ENCODE measurements around the gene MNT. TPM values are rescaled to one million over a fixed set of nuclear protein-coding genes. Genes with fewer than 3 reads are reported as not detected.
A peak's percentile ranks its signal among the peaks of the same experiment; 100 is the strongest.

MNT gene
- total RNA-seq, 1 donor from 2014 or later: 32.6 TPM

DNA sequence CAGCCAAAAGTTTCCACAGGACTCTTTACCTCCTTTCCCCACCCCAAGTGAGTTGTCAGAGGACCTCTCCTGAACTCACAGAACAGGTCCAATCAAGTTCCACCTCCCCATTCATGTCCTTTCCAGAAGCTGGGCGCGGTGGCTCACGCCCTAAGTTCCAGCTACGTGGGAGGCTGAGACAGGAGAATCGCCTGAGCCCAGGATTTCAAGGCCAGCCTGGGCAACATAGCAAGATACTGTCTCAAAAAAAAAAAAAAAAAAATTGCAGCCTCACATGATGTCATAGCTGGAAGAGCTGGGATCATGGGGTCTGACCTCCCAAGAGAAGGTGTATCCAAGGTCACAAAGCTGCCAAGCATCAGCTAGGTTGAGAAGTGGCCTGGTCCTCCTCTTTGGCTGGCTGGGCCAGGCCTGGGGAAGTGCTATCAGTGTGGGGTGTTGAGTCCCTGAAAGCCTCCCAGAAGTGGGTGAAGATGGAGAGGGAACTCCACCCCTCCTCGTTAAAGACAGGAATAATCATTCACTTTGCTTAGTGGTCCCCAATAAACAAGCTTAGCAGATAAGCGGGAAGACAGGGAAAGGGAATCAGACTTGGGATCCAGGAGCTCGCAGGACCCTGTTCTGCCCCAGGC lies 5.5 kb upstream of the MNT start:
- no peak for ATAC-seq
- H3K36me3 ChIP-seq: no peaks in the 10 kb centered on the region
- peak overlapping the region; percentile 37 for H3K27ac ChIP-seq
- DNase-seq: peak; percentile 40
- H3K4me3 ChIP-seq: no peak overlapping the region
- no peaks in the 10 kb centered on the region for H3K27me3 ChIP-seq (ENCODE audit: low read depth)
- TF ChIP-seq, protein P1, sequence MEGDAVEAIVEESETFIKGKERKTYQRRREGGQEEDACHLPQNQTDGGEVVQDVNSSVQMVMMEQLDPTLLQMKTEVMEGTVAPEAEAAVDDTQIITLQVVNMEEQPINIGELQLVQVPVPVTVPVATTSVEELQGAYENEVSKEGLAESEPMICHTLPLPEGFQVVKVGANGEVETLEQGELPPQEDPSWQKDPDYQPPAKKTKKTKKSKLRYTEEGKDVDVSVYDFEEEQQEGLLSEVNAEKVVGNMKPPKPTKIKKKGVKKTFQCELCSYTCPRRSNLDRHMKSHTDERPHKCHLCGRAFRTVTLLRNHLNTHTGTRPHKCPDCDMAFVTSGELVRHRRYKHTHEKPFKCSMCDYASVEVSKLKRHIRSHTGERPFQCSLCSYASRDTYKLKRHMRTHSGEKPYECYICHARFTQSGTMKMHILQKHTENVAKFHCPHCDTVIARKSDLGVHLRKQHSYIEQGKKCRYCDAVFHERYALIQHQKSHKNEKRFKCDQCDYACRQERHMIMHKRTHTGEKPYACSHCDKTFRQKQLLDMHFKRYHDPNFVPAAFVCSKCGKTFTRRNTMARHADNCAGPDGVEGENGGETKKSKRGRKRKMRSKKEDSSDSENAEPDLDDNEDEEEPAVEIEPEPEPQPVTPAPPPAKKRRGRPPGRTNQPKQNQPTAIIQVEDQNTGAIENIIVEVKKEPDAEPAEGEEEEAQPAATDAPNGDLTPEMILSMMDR (IDR thresholded peaks at IDR 0.05): no peak
- H3K9me3 ChIP-seq: no peaks in the 10 kb centered on the region
- peaks cover 52% of the 10 kb centered on the region for H3K4me1 ChIP-seq
- intact Hi-C loops (cut with DNase I): no loop called here

DNA sequence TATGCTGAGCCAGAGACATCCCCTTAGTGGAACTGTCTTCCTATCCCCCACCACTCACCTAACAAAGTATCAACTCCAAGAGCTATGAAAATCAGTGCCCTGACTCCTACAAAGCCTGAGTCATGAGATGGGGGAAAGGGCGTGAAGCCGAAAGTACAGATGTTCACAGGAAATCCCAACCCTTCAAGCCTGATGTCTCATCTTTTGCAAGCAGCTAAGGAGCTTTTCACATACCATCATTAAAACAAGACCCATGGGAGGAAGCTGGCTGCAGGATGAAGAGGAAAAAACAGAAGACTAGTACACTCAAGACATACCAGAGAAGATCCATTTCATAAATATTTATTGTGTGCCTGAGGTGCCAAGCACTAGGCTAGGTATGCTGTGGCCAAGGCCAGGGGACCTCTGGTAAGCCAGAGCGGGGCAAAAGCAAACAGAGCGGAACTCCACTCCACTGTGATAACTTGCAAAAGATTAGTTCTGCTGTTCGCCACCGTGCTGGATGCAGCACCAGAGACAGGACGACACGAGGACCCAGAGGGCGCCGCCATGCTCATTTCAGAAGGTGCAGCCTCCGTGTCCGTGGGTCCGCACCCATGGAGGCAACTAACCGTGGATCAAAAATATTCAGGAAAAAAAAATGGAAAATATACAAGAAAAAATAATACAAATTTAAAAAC lies 4.5 kb upstream of the MNT start:
- no peaks in the 10 kb centered on the region for H3K9me3 ChIP-seq
- intact Hi-C loops (cut with DNase I): no loop called here
- no peaks in the 10 kb centered on the region for H3K27me3 ChIP-seq (ENCODE audit: low read depth)
- ATAC-seq (no peak), DNase-seq (peak; percentile 46)
- H3K4me3 ChIP-seq: no peak overlapping the region
- no peak overlapping the region for H3K27ac ChIP-seq
- TF ChIP-seq, protein P1 (IDR thresholded peaks at IDR 0.05): no peak
- peaks cover 52% of the 10 kb centered on the region for H3K4me1 ChIP-seq
- no peaks in the 10 kb centered on the region for H3K36me3 ChIP-seq

DNA sequence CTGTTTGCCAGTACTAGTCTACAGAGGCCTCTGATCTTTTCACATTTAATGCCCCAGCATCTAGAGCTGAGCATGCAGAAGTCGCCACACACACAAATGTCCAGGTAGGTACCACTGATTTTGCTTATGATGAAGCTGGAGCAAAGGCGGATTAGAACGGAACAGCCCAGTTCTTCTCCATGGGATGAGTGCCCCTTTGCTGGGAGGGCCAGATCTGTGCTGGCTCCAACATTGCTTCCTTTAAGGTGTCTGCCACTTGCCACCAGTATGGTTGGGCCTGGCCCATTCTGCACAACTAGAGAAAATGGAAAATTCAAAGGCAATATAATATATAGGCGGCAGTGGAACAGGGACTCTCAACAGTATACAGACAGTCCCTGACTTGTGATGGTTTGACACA lies 2.2 kb upstream of the MNT start:
- ATAC-seq (no peak), DNase-seq (peak; percentile 16)
- Histone ChIP-seq H3K36me3 (no peaks in the 10 kb centered on the region), H3K27ac (no peak overlapping the region), H3K9me3 (no peaks in the 10 kb centered on the region), H3K27me3 (ENCODE audit: low read depth) (no peaks in the 10 kb centered on the region), H3K4me1 (peaks cover 64% of the 10 kb centered on the region), H3K4me3 (peak overlapping the region; percentile 99)
- intact Hi-C loops (cut with DNase I): no loop called here
- TF ChIP-seq, protein P1 (IDR thresholded peaks at IDR 0.05): no peak

DNA sequence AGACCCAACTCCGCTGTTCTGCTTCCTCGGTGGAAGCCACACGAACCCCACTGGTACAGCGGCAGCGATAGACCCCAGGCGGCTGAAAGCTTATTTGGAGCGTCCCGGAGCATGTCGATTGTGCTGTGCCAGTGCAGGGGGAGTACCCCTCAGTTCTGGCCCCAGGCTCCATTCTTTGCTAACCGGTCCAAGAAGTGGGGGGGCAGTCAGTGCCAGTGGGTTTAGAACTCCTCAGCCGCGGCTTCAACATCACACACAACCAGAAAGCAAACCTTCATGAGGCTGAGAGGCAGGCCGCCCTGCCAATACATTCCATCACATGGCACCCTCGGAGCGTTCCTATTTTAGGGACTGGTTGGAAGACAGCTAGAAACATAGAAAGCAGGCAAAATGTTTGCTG lies 1.7 kb upstream of the MNT start:
- ATAC-seq: no peak
- peaks cover 68% of the 10 kb centered on the region for H3K4me1 ChIP-seq
- peak overlapping the region; percentile 100 for H3K27ac ChIP-seq
- H3K27me3 ChIP-seq (ENCODE audit: low read depth): no peaks in the 10 kb centered on the region
- intact Hi-C loops (cut with DNase I): no loop called here
- TF ChIP-seq, protein P1 (IDR thresholded peaks at IDR 0.05): no peak
- H3K9me3 ChIP-seq: no peaks in the 10 kb centered on the region
- DNase-seq: peak; percentile 47
- no peaks in the 10 kb centered on the region for H3K36me3 ChIP-seq
- H3K4me3 ChIP-seq: peak overlapping the region; percentile 99

DNA sequence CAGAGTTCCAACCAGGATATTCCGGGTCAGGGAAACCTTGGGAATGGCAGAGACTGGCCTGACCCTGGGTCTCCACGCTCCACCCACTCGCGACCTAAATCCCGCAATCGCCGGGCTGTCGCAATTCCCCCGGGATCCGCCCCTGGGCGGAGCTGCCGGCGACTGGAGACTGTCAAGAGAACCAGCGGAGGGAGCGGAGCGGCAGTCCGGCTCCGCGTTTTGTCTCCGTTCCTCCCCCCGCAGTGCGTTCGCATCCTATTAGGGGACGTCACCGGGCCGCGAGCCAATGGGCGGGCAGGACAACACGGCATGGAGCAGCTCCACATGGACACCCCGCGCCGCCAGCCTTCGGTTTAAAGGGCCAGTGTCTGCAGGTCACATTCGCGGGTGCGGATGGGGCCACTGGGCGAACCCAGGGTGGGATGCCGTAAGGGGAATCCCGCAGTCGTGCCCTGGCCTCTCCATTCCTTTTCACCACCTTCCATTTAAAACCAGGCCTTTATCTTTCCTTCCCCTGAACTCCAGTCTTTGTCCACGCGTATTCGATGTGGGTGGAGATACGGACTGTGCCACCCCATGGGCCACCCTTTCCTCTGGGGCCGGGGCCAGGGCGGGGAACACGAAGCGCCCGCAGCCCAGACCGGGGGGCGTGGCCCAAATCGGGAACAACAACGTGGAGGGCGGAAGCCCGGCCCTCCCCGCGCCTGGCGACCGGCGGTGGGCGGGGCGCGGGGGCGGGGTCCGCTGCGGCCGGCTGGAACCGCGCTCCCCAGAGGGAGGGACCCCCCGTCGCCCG lies 764 bp upstream of the MNT start:
- TF ChIP-seq, protein P1 (IDR thresholded peaks at IDR 0.05): no peak
- peak overlapping the region; percentile 100 for H3K27ac ChIP-seq
- no peaks in the 10 kb centered on the region for H3K9me3 ChIP-seq
- H3K27me3 ChIP-seq (ENCODE audit: low read depth): no peaks in the 10 kb centered on the region
- peak overlapping the region; percentile 99 for H3K4me3 ChIP-seq
- H3K36me3 ChIP-seq: no peaks in the 10 kb centered on the region
- DNase-seq: peak; percentile 100
- peaks cover 68% of the 10 kb centered on the region for H3K4me1 ChIP-seq
- intact Hi-C loops (cut with DNase I): no loop called here
- ATAC-seq: peak; percentile 75 to 81
